Measurements from ENCODE around the gene IMPDH2. TPM values are rescaled to one million over a fixed set of nuclear protein-coding genes. Genes with fewer than 3 reads are reported as not detected.

The IMPDH2 gene
- total and polyA plus RNA-seq, 3 donors from 2014 or later: 93.0 to 98.5 (median 95.0) TPM

DNA sequence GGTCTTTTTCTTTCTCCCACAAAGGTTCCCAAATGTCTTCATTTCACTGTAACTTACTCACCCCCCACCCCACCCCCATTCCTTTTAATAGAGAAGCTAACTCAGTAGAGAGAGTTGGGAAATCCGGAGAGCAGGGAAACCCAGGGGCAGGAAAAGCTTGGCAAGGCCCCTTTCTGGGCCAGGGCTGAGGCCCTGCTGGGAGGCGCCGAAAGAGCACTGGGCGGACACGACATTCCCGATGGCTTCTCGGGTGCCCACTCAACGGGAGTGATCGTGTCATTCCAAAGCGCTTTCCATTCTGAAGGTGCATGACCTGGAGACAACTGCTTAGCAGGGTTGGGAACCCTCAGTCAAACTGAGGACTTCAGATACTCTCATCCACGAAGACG, 9.3 kb downstream of the IMPDH2 start:
- Histone ChIP-seq H3K27ac (peak overlapping the region in 1 of 2 donors; percentile 99), H3K4me1 (peaks cover 34% of the 10 kb centered on the region), H3K4me3 (peak overlapping the region; percentile 93 to 94), H3K9me3 (no peaks in the 10 kb centered on the region), H3K27me3 (no peaks in the 10 kb centered on the region), H3K36me3 (ENCODE audit: low read depth, missing control alignments) (no peaks in the 10 kb centered on the region)
- TF ChIP-seq, protein P1, sequence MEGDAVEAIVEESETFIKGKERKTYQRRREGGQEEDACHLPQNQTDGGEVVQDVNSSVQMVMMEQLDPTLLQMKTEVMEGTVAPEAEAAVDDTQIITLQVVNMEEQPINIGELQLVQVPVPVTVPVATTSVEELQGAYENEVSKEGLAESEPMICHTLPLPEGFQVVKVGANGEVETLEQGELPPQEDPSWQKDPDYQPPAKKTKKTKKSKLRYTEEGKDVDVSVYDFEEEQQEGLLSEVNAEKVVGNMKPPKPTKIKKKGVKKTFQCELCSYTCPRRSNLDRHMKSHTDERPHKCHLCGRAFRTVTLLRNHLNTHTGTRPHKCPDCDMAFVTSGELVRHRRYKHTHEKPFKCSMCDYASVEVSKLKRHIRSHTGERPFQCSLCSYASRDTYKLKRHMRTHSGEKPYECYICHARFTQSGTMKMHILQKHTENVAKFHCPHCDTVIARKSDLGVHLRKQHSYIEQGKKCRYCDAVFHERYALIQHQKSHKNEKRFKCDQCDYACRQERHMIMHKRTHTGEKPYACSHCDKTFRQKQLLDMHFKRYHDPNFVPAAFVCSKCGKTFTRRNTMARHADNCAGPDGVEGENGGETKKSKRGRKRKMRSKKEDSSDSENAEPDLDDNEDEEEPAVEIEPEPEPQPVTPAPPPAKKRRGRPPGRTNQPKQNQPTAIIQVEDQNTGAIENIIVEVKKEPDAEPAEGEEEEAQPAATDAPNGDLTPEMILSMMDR (IDR thresholded peaks at IDR 0.05): no peak
- TF ChIP-seq POLR2A (IDR thresholded peaks at IDR 0.05): no peak
- WGBS, 2 donors: 33 to 54% methylated on average over 10 to 12 of the region's 12 CpGs
- no peak for DNase-seq
- intact Hi-C loops (cut with DNase I; ENCODE audit: low total_unique reads): loop anchor here (10.0 kb wide), 2 partner anchors 75 to 255 kb away; partner anchors contain the start of genes C3orf62 and QRICH1

DNA sequence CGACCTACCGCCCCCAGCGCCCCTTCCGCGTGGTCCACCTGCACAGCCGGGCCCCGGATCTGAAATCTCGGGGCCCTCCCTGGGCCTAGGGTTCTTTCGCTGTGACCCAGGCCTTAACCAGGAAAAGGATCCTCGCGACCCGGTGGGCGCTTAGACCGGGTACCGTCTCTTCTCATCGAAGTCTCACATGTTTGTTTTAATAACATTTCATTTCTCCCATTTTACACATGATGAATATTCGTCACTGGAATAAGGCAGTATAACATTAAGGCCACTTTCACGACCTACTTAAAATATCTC, 10.5 kb downstream of the IMPDH2 start:
- 2% methylated on average over 18 of the region's 18 CpGs for WGBS, 2 donors
- Histone ChIP-seq H3K27ac (peak overlapping the region; percentile 66 to 81), H3K9me3 (no peaks in the 10 kb centered on the region), H3K4me3 (peak overlapping the region; percentile 80), H3K4me1 (peaks cover 37% of the 10 kb centered on the region), H3K27me3 (no peaks in the 10 kb centered on the region), H3K36me3 (ENCODE audit: low read depth, missing control alignments) (no peaks in the 10 kb centered on the region)
- TF ChIP-seq, protein P1 (IDR thresholded peaks at IDR 0.05): no peak
- TF ChIP-seq POLR2A (IDR thresholded peaks at IDR 0.05): no peak
- intact Hi-C loops (cut with DNase I; ENCODE audit: low total_unique reads): no loop called here
- no peak for DNase-seq

DNA sequence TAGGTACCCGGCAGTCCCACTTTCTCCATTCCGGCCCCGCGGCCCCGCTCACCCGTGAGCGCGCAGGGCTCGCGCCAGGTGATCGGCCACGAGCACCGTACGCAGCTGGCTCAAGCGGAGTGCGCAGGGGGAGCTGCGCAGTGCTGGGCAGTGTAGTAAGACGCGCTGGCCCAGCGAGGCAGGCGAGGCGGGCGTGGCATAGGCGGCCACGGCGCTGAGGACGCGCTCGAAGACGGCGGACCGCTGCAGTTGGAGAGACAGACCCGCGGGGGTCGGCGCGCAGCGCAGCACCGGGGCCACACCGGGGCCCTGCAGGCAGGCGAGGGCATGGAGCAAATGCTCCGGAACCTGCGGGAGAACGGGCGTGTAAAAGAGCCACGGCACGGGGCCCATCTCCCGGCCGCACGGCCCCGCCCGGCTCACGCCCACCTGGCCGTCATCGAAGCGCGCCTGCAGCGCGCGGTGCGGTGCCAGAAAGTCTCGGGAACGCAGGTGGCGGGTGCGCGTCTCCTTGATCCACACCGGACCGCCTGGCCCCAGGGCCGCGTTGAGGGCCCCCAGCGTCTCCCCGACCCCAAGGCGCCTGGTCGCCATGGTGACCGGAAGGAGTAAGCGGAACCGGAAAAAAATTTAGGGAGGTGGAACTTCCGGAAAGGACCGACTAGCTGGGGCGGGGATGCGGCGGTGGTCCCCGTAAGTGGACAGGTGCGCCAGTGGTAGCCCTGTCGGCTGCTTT, 11.1 kb downstream of the IMPDH2 start, which contains the start of gene DALRD3:
Gene DALRD3 (minus strand): TSS at position 610 of the 736 bp plus-strand sequence. CDS start 16 bp downstream, at position 594.
- H3K27ac ChIP-seq: peak within 1 kb of the TSS; percentile 66 to 99
- TF ChIP-seq, protein P1 (IDR thresholded peaks at IDR 0.05): no peak
- TF ChIP-seq POLR2A (IDR thresholded peaks at IDR 0.05): no peak
- H3K4me1 ChIP-seq: peaks cover 39% of the 10 kb centered on the region
- no peaks in the 10 kb centered on the region for H3K27me3 ChIP-seq
- DNase-seq: peak; percentile 84
- intact Hi-C loops (cut with DNase I; ENCODE audit: low total_unique reads): no loop called here
- peak within 1 kb of the TSS; percentile 80 to 93 for H3K4me3 ChIP-seq
- no peaks in the 10 kb centered on the region for H3K36me3 ChIP-seq (ENCODE audit: low read depth, missing control alignments)
- 0 to 1% methylated on average over 40 to 76 of the region's 85 CpGs for WGBS, 2 donors
- no peaks in the 10 kb centered on the region for H3K9me3 ChIP-seq

DNA sequence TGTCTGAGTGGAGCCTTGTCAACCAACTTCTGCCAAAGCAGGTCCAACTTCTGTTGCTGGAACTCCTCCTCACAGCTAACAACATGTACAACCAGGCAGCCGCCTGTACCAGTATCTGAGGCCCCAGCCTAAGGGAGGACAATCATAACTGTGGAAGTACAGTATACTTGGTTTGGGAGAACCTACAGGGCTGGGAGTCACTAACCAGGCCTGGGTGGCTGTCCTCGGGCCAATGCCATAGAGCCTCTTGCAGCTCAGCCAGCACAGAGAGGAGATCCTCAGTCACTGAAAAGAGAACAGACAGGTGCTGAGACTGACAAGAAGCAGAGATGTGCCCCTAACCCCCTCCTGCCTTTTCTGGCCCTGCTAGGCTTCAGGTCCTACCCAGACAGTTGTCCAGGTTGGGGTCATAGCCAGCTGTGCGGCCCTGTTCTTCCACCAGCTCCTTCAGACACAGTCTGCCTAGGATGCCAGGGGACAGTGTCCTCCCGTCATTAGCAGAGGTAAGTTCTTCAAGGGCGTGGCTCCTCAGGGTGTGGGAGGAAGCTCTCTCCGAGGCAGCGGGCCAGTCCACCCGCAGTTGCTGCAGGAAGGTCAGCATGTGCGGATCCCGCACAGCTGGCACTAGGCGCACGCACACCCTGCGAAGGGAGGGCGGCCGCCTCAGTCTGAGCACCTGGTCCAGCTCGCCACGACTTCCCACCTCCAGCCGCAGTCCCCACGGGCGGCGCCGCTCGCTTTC, 11.8 kb downstream of the IMPDH2 start:
- DNase-seq: no peak
- peak overlapping the region; percentile 80 for H3K4me3 ChIP-seq
- H3K27ac ChIP-seq: peak overlapping the region in 1 of 2 donors; percentile 23
- intact Hi-C loops (cut with DNase I; ENCODE audit: low total_unique reads): no loop called here
- H3K27me3 ChIP-seq: no peaks in the 10 kb centered on the region
- TF ChIP-seq POLR2A (IDR thresholded peaks at IDR 0.05): no peak
- TF ChIP-seq, protein P1 (IDR thresholded peaks at IDR 0.05): no peak
- no peaks in the 10 kb centered on the region for H3K36me3 ChIP-seq (ENCODE audit: low read depth, missing control alignments)
- H3K9me3 ChIP-seq: no peaks in the 10 kb centered on the region
- 7 to 21% methylated on average over 7 to 23 of the region's 23 CpGs for WGBS, 2 donors
- peaks cover 35% of the 10 kb centered on the region for H3K4me1 ChIP-seq

Data from testis (tissue), 3 donors.